Endothelial cell of umbilical vein (primary cell): Measurements from ENCODE around the gene DNAL1. TPM values are rescaled to one million over a fixed set of nuclear protein-coding genes. Genes with fewer than 3 reads are reported as not detected.

Experiments
- BruUV-seq: library from RNA; stranded (reverse); fragments of 400-500 nt; replicated peaks from 2 replicates; lab custom pipeline; 2021; lab: Mats Ljungman, UMichigan
- CTCF ChIA-PET: fragments of 300-600, 350-600 bp; sonication (Branson Sonifier 250); formaldehyde crosslinking; loops from one replicate; lab custom pipeline; 2021; ENCODE audit warnings: antibody characterized with exemption, inconsistent platforms; lab: Charles Lee
- POLR2A ChIA-PET: fragments of 300-600, 350-600 bp; sonication (Branson Sonifier 250); formaldehyde crosslinking; loops from one replicate; lab custom pipeline; 2021; ENCODE audit warnings: antibody characterized with exemption, inconsistent platforms; lab: Charles Lee
- DNase-seq: peaks from one replicate; pipeline ENCODE4 v3.0.0-alpha.2; 2011; ENCODE audit warnings: low read depth, low spot score
- FAIRE-seq: peaks from 2 replicates; lab custom pipeline; 2011; peaks lifted over from hg19 to GRCh38; lab: Jason Lieb, UNC
- H2AFZ ChIP-seq: 2 replicates; pipeline ENCODE4 v1.6.0; 2012; ENCODE audit warnings: low read depth, low read length, control low read depth, inconsistent platforms
- H3K27ac ChIP-seq: 2 replicates; pipeline ENCODE4 v1.5.1; 2011; ENCODE audit warnings: low read depth, mild to moderate bottlenecking, control low read depth, low read length, moderate library complexity; ENCODE audit not compliant: insufficient read depth
- H3K27me3 ChIP-seq, 2 experiments: 2 replicates each; pipeline versions ENCODE4 v1.6.0 to v1.6.1; 2011; ENCODE audit warnings: low read length in 2 of 2, mixed read lengths in 1 of 2; ENCODE audit not compliant: control insufficient read depth in 2 of 2, insufficient read depth in 2 of 2
- H3K36me3 ChIP-seq, 2 experiments: 2 replicates in 1 of 2; 3 replicates in 1 of 2; pipeline ENCODE4 v1.5.1; 2011; ENCODE audit warnings: low read length in 2 of 2, mild to moderate bottlenecking in 1 of 2, moderate library complexity in 1 of 2; ENCODE audit not compliant: control insufficient read depth in 2 of 2, insufficient read depth in 2 of 2; ENCODE audit errors: extremely low read depth in 1 of 2
- H3K4me1 ChIP-seq: 3 replicates; pipeline ENCODE4 v1.5.1; 2011; ENCODE audit warnings: mild to moderate bottlenecking, low read length; ENCODE audit not compliant: control insufficient read depth, insufficient read depth; ENCODE audit errors: extremely low read depth
- H3K4me2 ChIP-seq: 2 replicates; pipeline ENCODE4 v1.6.1; 2011; ENCODE audit warnings: low read length, control low read depth, mixed read lengths; ENCODE audit not compliant: insufficient read depth
- H3K4me3 ChIP-seq, 3 experiments: fragments of 200-600 bp in 1 of 3; sonication (generic), shearing (Covaris generic) in 1 of 3; replicated peaks in 1 of 3; 2 replicates each; pipeline ENCODE4 v1.5.1; 2011 to 2016; ENCODE audit warnings: control low read depth in 3 of 3, low read length in 3 of 3, mild to moderate bottlenecking in 2 of 3, inconsistent platforms in 1 of 3, low read depth in 1 of 3, moderate library complexity in 1 of 3; ENCODE audit not compliant: insufficient read depth in 1 of 3
- H3K79me2 ChIP-seq: 2 replicates; pipeline ENCODE4 v1.6.0; 2012; ENCODE audit warnings: low read length, inconsistent platforms; ENCODE audit not compliant: control insufficient read depth, insufficient read depth
- H3K9ac ChIP-seq: replicated peaks from 2 replicates; pipeline ENCODE3; 2011; ENCODE audit warnings: low read length, control low read depth; ENCODE audit not compliant: insufficient read depth; ENCODE audit errors: extremely low read depth
- H3K9me1 ChIP-seq: replicated peaks from 3 replicates; pipeline ENCODE4 v1.6.0; 2011; ENCODE audit warnings: mild to moderate bottlenecking, low read length; ENCODE audit not compliant: control insufficient read depth, insufficient read depth; ENCODE audit errors: extremely low read depth
- H3K9me3 ChIP-seq: replicated peaks from 2 replicates; pipeline ENCODE4 v1.5.1; 2012; ENCODE audit warnings: low read length, inconsistent platforms; ENCODE audit not compliant: control insufficient read depth, insufficient read depth
- H4K20me1 ChIP-seq: replicated peaks from 2 replicates; pipeline ENCODE3; 2011; ENCODE audit warnings: mild to moderate bottlenecking, low read length; ENCODE audit not compliant: control insufficient read depth, insufficient read depth; ENCODE audit errors: extremely low read depth
- CTCF ChIP-seq, 2 donors: IDR thresholded peaks; 1 replicate in 1 of 2; 2 replicates in 1 of 2; pipeline ENCODE4 v1.5.1; 2011; ENCODE audit warnings: low read length in 2 of 2, mild to moderate bottlenecking in 2 of 2, moderate library complexity in 2 of 2, control low read depth in 1 of 2, inconsistent platforms in 1 of 2, low read depth in 1 of 2; ENCODE audit not compliant: insufficient read depth in 1 of 2; ENCODE audit errors: extremely low read depth in 1 of 2
- EZH2 ChIP-seq: IDR thresholded peaks from 2 replicates; pipeline ENCODE4 v1.6.1; 2012; ENCODE audit warnings: borderline replicate concordance, low read depth, mild to moderate bottlenecking, moderate library complexity, low read length, inconsistent platforms; ENCODE audit not compliant: severe bottlenecking
- FOS ChIP-seq: IDR thresholded peaks from 2 replicates; pipeline ENCODE4 v1.6.1; 2011; ENCODE audit warnings: mild to moderate bottlenecking, low read length, moderate library complexity, borderline replicate concordance; ENCODE audit not compliant: insufficient read depth
- JUN ChIP-seq: IDR thresholded peaks from 2 replicates; pipeline ENCODE4 v1.6.1; 2011; ENCODE audit warnings: borderline replicate concordance, low read depth; ENCODE audit not compliant: insufficient read length, insufficient read depth
- MAX ChIP-seq: IDR thresholded peaks from 2 replicates; pipeline ENCODE4 v1.6.1; 2011; ENCODE audit not compliant: insufficient read depth, insufficient read length
- MYC ChIP-seq: IDR thresholded peaks from one replicate; pipeline ENCODE4 v1.6.1; 2011; ENCODE audit warnings: mild to moderate bottlenecking, low read depth, low read length
- POLR2A ChIP-seq: IDR thresholded peaks from 2 replicates; pipeline ENCODE4 v1.6.1; 2012; ENCODE audit warnings: low read depth, mild to moderate bottlenecking, control low read depth, low read length
- POLR2AphosphoS5 ChIP-seq: IDR thresholded peaks from 2 replicates; pipeline ENCODE4 v1.6.1; 2012; ENCODE audit warnings: low read depth, mild to moderate bottlenecking, control low read depth, low read length, moderate library complexity; ENCODE audit not compliant: insufficient read depth
- dilution Hi-C: fragments of 300-500 bp; cut with MboI; formaldehyde crosslinking; loops from one replicate; pipeline ENCODE4 v1.15.0; 2019; ENCODE audit warnings: low sequenced_read_pairs; ENCODE audit not compliant: extremely low pct_ligation_motif_present
- intact Hi-C: fragments of 100-400 bp; cut with micrococcal nuclease; formaldehyde crosslinking; loops from one replicate; pipeline ENCODE4 v1.10.0; 2022
- polyA plus RNA-seq, 4 experiments: library from polyadenylated mRNA; depleted of rRNA in 3 of 4; stranded (reverse) in 3 of 4; unstranded in 1 of 4; fragments of >200 nt; gene quantifications; 2 replicates each; pipeline versions ENCODE4 v1.2.1 to v1.2.3, GENCODE V29; 2011 to 2012; ENCODE audit warnings: missing spikeins in 1 of 4
- total RNA-seq: library from RNA; stranded (reverse); gene quantifications from 2 replicates; pipeline ENCODE4 v1.2.3, GENCODE V29; 2021

The DNAL1 gene
- total and polyA plus RNA-seq, 2 donors (not counting 3 experiments of a cell fraction or from before 2014, with no cell fraction given) = 2.4 to 15.3 TPM

- DNase-seq (no peak), FAIRE-seq (no peak)
- no peak overlapping the region for H3K4me2 ChIP-seq
- H3K9me1 ChIP-seq = no peaks in the 10 kb centered on the region
- POLR2A ChIA-PET = no interaction called here
- H3K79me2 ChIP-seq = peaks cover 53% of the 10 kb centered on the region
- H3K36me3 ChIP-seq = peaks cover 20 to 30% of the 10 kb centered on the region in 2 experiments
- CTCF ChIA-PET = interaction anchor here (0.8 to 12.5 kb wide), 6 partner anchors 12 to 126 kb away, joined by 3 to 245 read pairs (median 48); a partner anchor contains a TSS
- no peak overlapping the region for H3K4me3 ChIP-seq
- H3K27me3 ChIP-seq = no peaks in the 10 kb centered on the region
- no peak overlapping the region for H3K9ac ChIP-seq
- intact Hi-C loops (no loop called here), dilution Hi-C loops (no loop called here)
- no peaks in the 10 kb centered on the region for H3K9me3 ChIP-seq
- no TSS peak for BruUV-seq
- no peaks in the 10 kb centered on the region for H4K20me1 ChIP-seq
- no peak for TF ChIP-seq FOS
- no peak for TF ChIP-seq EZH2
- TF ChIP-seq CTCF (IDR thresholded peaks at IDR 0.05; ENCODE audit: extremely low read depth in 1 of 2, insufficient read depth in 1 of 2, low read depth in 1 of 2, low read length in 2 of 2) = no peak
- no peak overlapping the region for H3K27ac ChIP-seq
- H2AFZ ChIP-seq = no peak overlapping the region
- peaks cover 20% of the 10 kb centered on the region for H3K4me1 ChIP-seq
Measured at GRCh38 chr14:73732006-73732405, 87.2 kb downstream of the DNAL1 start.

GRCh38 chr14:73736842-73737241, 92.1 kb downstream of the DNAL1 start:
- BruUV-seq = no TSS peak

More at GRCh38 chr14:73736842-73737241, 92.1 kb downstream of the DNAL1 start:
- Histone ChIP-seq H3K9me3 (no peaks in the 10 kb centered on the region), H3K4me3 (no peak overlapping the region), H3K27me3 (no peaks in the 10 kb centered on the region), H3K4me1 (peaks cover 20% of the 10 kb centered on the region), H3K4me2 (no peak overlapping the region), H3K79me2 (peaks cover 69% of the 10 kb centered on the region), H3K36me3 (peaks cover 11 to 29% of the 10 kb centered on the region in 2 experiments), H3K9ac (no peak overlapping the region), H3K9me1 (no peaks in the 10 kb centered on the region), H2AFZ (no peak overlapping the region), H3K27ac (no peak overlapping the region), H4K20me1 (no peaks in the 10 kb centered on the region)
- CTCF ChIA-PET = no interaction called here
- DNase-seq (no peak), FAIRE-seq (no peak)
- POLR2A ChIA-PET = no interaction called here
- intact Hi-C loops = no loop called here
- TF ChIP-seq MYC = no peak
- no peak for TF ChIP-seq MAX
- TF ChIP-seq POLR2A = no peak
- no peak for TF ChIP-seq FOS
- no peak for TF ChIP-seq POLR2AphosphoS5
- no peak for TF ChIP-seq JUN
- no peak for TF ChIP-seq CTCF (IDR thresholded peaks at IDR 0.05; ENCODE audit: extremely low read depth in 1 of 2, insufficient read depth in 1 of 2, low read depth in 1 of 2, low read length in 2 of 2)
- dilution Hi-C loops = no loop called here
